Measurements from ENCODE around the gene CSNK2A1.

Gene CSNK2A1

DNA sequence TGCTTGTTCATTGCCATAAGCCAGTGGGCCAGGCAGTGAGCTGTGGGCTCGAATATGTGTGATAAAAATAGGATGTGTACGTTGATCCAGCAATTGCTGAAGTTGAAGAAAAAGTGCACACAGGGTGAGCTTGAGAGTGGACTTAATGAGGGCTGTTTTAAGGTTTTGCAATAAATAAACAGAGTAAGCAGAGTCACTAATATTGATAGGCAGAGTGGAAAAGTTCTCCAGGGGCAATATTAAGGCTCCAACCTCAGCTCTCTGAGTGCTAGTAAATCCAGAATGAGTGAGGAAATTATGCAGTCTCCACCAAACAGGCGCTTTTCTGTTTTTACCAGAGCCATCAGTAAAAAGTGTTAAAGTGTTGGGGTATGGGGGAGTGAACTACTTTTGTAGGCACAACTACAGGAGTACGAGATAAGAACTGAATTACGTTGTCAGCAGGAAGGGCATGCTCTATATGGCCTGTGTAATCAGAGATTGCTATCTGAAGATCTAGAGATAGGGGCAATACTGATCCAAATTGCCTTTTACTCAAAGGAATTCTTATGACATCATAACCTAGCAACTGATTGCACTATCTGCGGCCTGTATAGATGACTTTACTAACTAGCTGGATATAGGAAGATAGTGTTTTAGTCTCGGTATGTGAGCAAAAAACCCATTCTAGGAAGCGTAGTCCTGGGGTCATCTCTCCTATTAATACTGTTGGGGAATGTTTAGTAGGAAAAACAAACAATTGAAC, 73.7 kb downstream of the CSNK2A1 start:
- H3K4me3 ChIP-seq (ENCODE audit: low read length) = no peak overlapping the region
- DNase-seq (ENCODE audit: low read depth) = no peak
- TF ChIP-seq CTCF (IDR thresholded peaks at IDR 0.05; ENCODE audit: insufficient read depth, low read depth, low read length, missing control alignments) = no peak

GRCh38 chr20:467755-468154, 75.8 kb downstream of the CSNK2A1 start:
- DNase-seq (ENCODE audit: low read depth) = no peak
- H3K4me3 ChIP-seq (ENCODE audit: low read length) = no peak overlapping the region
- TF ChIP-seq CTCF (IDR thresholded peaks at IDR 0.05; ENCODE audit: insufficient read depth, low read depth, low read length, missing control alignments) = no peak

DNA sequence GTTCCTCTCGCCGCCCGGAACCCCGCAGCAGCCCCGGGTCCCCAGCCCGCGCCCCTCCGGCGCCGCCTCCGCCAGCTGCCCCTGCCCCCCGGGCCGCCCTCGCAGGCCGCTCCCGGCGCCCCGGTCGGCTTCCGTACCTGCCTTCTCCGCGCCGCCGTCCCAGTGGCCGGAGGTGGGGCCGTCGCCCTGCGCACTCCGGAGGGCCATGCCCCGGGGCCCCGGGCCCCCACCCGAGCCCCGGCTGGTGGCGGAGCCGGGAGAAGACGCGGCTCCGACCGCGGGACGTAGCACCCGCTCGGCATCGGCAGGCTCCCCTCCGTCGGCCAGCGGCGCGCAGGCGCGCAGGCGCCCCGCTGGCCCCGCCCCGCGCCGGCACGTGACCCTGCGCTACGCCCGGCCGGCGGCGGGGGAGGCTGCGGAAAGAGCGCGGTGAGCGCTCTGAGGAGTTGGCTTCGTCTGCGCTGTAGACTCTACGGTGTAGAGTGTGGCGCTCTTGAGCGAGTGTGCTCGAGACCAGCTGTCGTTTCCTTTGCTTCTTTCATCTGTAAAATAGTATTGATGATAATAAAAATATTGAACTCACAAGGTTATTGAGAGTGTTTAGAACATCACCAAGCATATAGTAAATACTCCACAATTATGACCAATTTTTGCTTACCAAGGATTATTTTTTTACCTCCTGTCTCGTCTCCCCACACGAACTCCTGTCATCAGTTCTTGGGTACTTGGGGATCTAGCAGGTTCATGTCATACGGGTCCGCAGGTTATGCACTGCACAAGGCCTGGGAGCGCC, 81.2 kb downstream of the CSNK2A1 start, which contains the start of gene TBC1D20:
TBC1D20 (minus strand) TSS at position 335 of the 793 bp plus-strand sequence; CDS start at position 207, 128 bp downstream.
- TF ChIP-seq CTCF (IDR thresholded peaks at IDR 0.05; ENCODE audit: insufficient read depth, low read depth, low read length, missing control alignments) = peak; percentile 15
- H3K4me3 ChIP-seq (ENCODE audit: low read length) = peak within 1 kb of the TSS; percentile 81

DNA sequence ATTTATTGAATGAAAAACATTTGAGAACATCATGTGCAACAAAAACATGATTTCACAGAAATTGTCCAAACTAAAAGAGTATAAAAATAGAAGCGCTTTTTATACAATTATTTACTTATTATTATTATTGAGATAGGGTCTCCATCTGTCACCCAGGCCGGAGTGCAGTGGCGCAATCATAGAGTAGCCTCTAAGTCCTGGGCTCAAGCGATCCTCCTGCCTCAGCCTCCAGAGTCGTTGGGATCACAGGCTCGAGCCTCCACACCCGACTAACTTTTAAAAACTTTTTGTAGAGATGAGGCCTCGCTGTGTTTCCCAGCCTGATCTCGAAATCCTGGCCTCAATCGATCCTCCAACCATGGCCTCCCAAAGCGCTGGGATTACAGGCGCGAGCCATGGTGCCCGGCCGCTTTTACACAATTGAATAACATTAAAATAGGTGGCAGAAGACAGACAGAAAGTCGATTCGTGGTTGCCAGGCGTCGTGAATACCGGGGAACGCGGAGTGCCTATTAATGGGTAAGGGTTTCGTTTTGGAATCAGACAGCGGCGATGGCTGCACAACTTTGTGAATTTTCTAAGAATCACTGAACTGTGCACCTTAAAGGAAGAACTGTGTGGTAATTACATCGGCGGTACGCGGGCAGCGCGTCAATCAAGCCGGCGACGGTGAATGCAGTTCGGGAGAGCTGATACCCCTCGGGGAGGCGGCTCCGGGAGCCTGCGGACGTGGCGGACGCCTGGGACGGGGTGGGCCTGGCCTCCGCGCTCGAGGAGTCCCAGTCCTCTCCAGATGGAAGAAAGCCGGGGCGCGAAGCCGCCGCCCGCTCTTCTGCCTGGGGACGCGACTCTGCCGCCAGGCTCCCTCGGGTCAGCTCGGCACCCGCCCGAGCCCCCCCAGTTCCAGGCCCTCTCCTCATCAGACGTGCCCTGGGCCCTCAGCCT, 82.1 kb downstream of the CSNK2A1 start:
- no peak for TF ChIP-seq CTCF (IDR thresholded peaks at IDR 0.05; ENCODE audit: insufficient read depth, low read depth, low read length, missing control alignments)
- peak overlapping the region; percentile 81 for H3K4me3 ChIP-seq (ENCODE audit: low read length)
- DNase-seq (ENCODE audit: low read depth) = peak; percentile 44

More for the DNA sequence above, 81.2 kb downstream of the CSNK2A1 start, which contains the start of gene TBC1D20:
- peak; percentile 87 for DNase-seq (ENCODE audit: low read depth)

GRCh38 chr20:460707-461106, 82.9 kb downstream of the CSNK2A1 start:
- DNase-seq (ENCODE audit: low read depth) = peak; percentile 40
- H3K4me3 ChIP-seq (ENCODE audit: low read length) = peak overlapping the region; percentile 81
- no peak for TF ChIP-seq CTCF (IDR thresholded peaks at IDR 0.05; ENCODE audit: insufficient read depth, low read depth, low read length, missing control alignments)

GRCh38 chr20:460180-460579, 83.4 kb downstream of the CSNK2A1 start:
- no peak overlapping the region for H3K4me3 ChIP-seq (ENCODE audit: low read length)
- no peak for DNase-seq (ENCODE audit: low read depth)
- no peak for TF ChIP-seq CTCF (IDR thresholded peaks at IDR 0.05; ENCODE audit: insufficient read depth, low read depth, low read length, missing control alignments)

Measured in epithelial cell of esophagus (primary cell).